Femur (tissue), 1 donor: ENCODE results near the gene EP400.

Experiments used
- DNase-seq: peaks from one replicate; pipeline ENCODE4 v3.0.0-alpha.2; 2017

Gene EP400

DNA sequence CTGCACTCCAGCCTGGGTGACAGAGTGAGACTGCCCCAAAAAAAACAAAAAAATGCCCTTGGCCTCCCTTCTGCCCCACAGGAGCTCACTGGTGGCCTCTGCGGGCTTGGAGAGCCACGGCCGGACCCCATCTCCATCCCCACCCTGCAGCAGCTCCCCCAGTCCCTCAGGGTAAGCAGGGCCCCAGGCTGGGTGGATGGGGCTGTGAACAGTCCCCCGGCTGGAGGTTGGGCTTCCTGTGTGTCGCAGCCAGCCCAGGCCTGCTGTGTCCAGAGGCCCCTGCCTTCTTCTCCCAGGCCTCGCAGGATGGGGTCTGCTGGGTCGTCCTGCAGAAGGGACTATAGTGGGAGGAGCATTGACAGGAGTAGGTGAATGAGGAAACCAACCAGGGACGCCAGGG lies 36.1 kb upstream of the EP400 start:
- DNase-seq = no peak

DNA sequence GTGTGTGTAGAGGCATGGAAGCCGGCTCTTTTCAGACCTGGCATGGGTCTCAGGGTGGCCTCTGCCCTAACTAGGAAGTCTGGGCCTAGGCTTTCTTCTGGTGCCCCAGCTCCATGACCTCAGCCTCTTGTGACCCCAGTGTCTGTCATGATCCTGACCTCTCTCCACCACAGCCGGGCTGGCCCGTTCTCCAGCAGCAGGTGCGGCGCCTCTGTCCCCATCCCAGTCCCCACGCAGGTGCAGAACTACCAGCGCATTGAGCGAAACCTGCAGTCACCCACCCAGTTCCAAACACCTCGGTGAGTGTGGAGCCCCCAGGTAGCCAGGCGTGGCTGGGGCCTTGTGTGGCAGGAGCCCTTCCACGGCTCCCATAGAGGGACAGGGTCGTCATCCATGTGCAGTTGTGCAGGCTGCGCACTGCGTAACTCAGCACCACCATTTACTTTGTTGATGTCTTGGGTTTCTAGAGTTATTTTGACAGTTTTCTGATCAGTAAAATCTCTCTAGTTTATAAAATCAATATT lies 35.5 kb upstream of the EP400 start:
- DNase-seq = no peak

DNA sequence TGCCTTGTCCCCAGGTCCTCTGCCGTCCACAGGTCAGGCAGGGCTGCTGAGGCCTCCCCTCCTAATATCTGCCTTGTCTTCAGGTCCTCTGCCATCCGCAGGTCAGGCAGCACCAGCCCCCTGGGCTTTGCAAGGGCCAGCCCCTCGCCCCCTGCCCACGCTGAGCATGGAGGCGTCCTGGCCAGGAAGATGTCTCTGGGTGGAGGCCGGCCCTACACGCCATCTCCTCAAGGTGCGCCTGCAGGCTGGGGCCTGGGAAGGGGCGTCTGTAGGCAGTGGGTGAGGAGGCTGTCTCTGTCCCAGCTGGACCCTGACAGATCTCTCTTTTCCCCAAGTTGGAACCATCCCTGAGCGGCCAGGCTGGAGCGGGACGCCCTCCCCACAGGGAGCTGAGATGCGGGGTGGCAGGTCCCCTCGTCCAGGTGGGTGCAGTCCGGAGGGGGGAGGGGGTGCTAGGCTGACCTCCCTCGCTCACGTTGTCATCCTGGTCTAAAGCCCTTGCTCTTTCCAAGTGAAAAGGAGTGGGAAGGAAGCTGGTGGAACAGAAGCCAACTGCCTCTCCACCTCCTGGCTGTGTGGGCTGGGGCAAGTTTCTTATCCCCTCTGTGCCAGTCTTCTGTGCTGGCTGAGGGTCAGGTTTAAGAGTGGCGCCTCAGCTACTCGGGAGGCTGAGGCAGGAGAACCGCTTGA lies 34.6 kb upstream of the EP400 start:
- DNase-seq = no peak

DNA sequence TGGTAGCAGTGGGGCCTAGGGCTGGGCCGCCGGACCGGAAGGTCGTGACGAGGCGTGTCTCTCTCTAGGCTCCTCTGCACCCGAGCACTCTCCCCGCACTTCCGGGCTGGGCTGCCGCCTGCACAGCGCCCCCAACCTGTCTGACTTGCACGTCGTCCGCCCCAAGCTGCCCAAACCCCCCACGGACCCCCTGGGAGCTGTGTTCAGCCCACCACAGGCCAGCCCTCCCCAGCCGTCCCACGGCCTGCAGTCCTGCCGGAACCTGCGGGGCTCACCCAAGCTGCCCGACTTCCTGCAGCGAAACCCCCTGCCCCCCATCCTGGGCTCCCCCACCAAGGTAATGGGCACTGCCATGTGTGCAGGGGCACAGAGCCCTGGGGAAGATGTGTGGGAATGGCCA lies 33.9 kb upstream of the EP400 start:
- DNase-seq = no peak

DNA sequence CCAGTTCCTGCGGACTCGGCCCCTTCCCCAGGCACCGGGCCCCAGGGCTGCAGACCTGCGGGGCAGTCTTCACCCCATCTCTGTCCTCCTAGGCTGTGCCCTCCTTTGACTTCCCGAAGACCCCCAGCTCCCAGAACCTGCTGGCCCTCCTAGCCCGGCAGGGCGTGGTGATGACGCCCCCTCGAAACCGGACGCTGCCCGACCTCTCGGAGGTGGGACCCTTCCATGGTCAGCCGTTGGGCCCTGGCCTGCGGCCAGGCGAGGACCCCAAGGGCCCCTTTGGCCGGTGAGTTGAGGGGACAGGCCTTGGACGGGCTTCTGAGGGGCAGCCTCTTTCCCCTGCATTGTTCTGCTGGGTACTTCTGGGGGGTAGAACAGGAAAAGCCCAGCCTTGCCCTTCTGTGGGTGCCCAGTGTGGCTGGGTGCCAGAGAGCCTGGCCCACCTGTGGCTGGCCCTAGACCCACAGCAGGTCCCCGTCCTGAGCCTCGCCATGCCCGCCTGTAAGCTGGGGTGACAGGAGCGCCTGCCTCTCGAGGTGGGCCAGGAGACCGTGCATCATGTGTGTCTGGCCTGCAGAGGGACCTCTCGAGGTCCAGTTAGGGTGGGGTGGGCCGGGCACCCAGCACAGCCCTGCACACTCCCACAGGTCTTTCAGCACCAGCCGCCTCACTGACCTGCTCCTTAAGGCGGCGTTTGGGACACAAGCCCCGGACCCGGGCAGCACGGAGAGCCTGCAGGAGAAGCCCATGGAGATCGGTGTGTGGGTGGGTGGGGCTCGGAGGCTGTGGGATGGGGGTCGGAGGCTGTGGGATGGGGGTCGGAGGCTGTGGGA lies 33.2 kb upstream of the EP400 start:
- DNase-seq = no peak

DNA sequence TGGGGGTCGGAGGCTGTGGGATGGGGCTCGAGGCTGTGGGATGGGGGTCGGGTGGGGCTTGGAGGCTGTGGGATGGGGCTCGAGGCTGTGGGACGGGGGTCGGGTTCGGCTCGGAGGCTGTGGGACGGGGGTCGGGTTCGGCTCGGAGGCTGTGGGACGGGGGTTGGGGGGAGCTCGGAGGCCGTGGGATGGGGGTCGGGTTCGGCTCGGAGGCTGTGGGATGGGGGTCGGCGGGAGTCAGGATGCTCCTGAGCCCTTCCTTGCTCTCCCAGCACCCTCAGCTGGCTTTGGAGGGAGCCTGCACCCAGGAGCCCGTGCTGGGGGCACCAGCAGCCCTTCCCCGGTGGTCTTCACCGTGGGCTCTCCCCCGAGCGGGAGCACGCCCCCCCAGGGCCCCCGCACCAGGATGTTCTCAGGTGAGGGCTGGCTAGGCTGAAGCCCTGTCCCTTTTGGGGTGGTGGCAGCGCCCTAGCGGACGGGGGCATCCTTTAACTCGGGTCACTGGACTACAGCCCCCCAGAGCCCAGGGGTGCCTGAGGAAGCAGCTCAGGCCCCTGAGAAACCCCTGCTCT lies 32.5 kb upstream of the EP400 start:
- no peak for DNase-seq

DNA sequence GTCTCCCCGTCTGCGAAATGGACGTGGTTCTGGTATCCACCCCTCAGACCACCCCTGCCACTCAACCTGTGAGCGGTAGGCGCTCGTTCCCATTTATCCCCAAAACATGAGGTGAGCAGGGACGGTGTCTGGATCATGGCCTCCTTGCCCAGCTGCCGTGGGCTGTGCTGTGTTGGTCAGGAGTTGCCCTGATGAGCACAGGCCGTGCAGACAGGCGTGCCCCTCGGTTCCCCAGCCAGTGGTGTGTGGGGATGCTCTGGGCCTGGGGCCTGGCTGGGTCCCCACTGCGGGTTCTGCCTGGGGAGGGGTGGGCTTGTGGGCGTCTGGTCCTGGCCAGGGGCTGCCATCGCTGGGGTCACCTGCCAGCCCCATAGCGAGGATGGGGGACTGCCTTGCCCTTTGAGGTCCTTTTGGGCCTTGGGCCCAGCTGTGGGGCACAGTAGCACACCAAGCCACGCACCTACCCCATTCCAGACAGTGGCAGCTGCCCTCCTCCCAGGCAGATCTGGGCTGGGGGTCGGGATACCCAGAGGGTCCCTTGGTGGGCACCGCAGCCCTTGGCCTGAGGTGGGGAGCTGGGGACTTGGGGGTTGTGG lies 31.9 kb upstream of the EP400 start:
- no peak for DNase-seq

DNA sequence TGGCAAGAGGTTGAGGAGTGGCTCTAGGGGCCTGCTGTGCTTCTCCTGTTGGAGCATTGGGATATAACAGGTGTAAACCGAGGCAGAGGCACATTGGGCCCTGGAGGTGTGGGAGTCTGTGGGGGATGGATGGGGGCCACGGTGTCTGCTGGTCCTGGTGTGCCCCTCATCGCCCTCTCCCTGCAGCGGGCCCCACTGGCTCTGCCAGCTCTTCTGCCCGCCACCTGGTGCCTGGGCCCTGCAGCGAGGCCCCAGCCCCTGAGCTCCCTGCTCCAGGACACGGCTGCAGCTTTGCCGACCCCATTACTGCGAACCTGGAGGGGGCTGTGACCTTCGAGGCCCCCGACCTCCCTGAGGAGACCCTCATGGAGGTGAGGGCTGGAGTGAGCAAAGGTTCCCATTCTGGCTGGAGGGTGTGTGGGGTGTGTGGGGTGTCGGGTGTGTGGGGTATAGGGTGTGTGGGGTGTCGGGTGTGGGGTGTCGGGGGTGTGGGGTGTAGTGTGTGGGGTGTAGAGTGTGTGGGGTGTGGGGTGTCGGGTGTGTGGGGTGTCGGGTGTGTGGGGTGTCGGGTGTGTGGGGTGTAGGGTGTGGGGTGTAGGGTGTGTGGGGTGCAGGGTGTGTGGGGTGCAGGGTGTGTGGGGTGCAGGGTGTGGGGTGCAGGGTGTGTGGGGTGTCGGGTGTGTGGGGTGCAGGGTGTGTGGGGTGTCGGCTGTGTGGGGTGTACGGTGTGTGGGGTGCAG lies 31.3 kb upstream of the EP400 start:
- DNase-seq = no peak

DNA sequence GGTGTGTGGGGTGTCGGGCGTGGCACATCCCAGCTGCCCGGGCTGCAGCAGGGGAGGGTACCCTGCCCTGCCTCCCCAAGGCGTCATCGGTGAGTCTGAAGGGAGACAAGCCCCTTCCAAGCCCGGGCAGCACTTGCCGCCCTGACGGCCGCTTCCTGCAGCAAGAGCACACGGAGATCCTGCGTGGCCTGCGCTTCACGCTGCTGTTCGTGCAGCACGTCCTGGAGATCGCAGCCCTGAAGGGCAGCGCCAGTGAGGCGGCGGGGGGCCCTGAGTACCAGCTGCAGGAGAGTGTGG lies 30.7 kb upstream of the EP400 start:
- no peak for DNase-seq

DNA sequence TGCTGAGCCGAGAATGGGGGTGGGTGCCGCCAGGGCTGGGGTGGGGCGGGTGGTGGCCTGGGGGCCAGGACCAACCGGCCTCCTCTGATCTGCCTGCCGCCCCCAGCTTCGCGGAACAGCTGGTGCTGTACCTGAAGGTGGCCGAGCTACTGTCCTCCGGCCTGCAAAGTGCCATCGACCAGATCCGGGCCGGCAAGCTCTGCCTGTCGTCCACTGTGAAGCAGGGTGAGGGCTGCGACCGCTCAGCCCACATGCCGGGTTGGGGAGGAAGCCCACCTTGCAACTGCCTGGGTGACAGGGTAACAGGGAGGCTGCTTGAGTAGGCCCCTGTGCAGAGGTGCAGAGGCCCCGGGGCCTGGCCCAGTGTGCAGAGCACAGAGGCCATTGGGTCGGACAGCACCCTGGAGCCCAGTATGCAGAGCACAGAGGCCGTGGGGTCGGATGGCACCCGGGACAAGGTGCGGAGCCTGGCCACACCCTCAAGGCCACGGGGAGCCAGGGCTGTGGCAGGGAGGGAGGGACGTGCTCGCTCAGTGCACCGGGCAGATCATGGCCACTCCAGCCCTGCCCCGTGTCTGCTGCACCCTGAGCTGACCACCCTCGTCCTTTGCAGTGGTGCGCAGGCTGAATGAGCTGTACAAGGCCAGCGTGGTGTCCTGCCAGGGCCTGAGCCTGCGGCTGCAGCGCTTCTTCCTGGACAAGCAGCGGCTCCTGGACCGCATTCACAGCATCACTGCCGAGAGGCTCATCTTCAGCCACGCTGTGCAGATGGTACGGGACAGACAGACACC lies 30.2 kb upstream of the EP400 start:
- DNase-seq = no peak

DNA sequence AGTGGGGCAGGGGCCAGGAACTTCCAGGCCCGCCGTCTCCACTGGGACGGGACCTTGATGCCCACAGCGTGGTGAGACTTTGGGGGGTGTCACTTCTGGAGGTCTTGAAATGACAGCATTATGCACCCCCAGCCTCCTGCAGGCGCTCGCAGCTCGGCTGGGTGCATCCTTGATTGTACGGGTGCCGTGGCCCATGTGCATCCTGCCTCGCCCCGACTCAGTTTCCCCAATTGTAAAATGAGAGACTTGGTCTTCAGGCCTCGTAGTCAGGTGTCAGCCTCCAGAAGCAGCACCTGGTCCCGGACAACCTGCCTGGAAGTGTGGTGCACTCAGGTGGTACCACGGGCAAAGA lies 29.6 kb upstream of the EP400 start:
- DNase-seq = no peak

DNA sequence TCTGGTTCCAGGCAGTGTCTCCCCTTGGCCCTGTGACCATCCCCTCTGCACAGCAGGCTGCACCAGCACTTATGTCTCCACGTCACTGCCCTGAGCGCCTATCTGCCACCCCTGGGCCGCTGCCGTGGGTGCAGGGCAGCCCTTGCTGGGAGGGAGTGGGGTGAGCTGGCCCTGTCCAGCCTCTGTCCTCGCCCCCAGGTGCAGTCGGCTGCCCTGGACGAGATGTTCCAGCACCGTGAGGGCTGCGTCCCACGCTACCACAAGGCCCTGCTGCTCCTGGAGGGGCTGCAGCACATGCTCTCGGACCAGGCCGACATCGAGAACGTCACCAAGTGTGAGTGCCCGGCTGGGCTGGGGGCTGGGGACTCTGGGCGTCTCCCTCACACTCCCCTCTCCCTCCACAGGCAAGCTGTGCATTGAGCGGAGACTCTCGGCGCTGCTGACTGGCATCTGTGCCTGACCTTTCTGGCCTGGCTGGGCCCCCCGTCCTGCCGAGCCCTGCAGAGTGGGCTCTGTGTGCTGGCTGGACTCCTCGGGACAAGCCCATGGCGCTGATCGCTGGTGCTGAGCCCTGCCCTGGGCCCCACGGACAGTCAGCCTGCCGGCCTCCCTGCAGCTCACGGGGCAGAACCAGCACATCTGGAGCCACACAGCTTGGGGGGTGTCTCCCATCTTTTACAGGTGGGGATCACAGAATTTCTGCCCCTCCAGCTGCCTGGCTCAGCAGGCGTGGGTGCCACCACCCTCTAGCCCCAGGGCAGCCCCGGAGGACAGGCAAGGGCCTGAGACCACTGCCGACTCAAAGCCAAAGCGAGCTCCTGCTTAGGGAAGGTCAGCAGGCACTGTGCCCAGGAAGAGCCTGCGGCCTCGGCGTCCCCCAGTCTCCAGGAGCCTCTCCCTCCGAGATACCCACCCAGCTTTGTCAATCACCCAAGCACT lies 28.6 kb upstream of the EP400 start:
- DNase-seq = no peak

DNA sequence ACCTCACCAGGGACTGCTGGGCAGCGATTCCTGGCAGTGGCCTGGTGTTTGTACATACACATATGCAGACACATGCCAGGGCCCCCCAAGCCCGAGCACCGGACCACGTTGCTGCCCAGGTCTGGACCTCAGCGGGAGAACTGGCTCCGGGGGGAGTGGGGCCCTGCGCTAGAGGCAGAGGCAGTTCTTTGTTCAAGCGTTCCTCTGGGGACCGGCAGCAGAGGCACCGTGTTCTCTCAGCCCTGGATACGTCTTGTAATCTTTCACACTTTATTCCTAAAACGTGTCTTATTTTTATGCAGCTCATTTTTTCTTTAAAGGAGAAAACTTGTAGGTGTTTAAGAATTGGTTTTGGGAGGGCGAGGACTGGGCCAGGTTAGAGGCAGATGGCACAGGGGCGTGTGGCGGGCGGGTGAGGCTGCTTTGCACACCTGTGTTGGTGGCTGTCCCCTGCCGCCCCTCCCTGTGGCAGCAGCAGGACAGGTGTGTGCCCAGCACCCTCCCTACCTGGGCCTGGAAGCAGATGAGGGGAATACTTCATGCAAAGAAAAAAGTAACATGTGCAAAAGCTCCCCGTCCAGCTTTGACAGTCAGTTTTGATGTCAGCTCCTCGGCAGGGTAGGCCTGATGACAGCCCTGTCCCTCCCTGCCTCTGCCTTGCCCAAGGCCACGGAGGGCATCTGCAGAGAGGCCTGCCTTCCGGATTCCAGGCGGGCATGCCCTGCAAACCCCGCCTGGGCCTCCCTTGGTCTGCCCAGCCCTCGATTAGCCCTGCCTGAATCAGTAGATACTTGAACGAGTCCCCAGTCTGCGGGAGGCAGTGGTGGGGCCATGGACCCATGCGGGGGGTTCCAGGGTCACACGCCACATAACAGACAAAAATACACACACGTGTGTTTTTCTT lies 27.6 kb upstream of the EP400 start:
- DNase-seq = no peak

DNA sequence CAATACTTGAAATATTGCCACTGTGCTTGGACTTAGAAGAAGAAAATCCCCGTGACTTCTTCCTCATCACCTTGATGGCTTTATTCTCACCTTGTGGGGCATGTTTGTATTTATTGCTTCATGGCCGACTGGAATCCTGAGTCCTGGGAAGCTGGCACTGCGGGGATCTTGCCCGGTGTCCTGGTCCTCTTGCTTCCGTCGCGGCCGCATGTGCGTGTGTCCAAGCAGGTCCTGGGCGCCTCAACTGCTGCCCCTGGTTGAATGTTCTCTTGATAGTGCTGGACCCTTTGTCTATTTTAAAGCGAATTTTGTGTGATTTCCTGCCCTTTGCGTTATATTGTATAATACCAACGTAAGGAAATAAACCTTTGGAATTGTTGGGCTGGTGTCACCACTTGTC lies 27.0 kb upstream of the EP400 start:
- no peak for DNase-seq

DNA sequence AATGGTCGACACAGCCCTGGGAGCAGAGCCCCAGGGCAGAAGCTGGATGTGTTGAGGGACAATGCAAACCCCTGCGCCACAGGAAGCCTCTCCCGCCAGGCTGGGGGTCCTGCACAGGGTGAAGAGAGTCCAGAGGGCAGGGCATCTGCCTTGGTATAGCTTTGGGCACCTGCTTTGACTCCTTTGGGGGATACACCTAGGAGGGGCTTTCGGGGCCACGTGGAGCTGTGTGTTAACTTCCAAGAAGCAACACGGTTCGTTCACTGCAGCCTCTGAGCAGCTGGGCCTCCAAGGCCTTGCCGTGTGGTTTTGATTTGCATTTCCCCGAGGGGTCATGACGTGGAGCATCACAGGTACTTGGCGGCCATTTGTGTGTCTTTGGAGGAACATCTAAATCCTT lies 26.5 kb upstream of the EP400 start:
- no peak for DNase-seq

DNA sequence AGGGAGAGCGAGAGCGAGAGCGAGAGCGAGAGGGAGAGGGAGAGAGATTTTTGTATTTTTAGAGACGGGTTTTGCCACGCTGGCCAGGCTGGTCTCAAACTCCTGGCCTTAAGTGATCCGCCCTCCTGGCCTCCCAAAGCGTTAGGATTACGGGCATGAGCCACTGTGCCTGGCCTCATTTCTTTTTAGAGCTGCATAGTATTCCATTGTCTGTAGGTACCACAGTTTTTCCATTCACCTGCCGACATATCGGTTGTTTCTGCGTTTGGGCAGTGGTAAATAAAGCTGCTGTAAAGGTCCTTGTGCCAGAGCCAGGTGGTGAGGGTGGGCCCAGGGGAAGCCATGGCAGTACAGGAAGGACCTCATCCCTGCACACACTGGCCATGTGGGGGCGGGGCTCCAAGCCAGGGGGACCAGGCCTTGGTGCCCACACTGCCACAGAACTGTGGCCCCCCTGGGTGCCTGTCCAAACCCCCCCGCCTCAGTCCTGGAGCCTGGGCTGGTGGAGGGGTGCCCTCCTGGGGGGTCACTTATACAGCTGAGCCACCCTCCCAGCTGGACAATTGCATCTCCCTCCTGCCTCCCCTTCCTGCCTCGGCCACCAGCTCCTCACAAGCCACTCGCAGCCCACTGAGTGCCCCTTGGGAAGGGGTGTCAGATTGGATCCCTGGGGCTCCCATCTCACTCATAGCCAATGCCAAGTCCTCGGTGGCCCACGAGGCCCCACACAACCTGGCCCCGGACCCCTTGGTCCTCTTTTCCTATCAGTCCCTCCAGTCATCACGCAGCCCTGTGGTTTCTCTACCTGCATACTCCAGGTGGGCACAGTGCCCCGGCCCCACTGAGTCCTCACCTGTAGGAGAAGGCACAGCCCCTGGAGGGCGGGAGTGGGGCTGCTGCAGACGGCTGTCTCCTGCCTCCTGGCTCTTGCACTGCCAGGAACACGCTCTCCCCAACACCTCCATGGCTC lies 22.3 kb upstream of the EP400 start:
- DNase-seq = no peak

DNA sequence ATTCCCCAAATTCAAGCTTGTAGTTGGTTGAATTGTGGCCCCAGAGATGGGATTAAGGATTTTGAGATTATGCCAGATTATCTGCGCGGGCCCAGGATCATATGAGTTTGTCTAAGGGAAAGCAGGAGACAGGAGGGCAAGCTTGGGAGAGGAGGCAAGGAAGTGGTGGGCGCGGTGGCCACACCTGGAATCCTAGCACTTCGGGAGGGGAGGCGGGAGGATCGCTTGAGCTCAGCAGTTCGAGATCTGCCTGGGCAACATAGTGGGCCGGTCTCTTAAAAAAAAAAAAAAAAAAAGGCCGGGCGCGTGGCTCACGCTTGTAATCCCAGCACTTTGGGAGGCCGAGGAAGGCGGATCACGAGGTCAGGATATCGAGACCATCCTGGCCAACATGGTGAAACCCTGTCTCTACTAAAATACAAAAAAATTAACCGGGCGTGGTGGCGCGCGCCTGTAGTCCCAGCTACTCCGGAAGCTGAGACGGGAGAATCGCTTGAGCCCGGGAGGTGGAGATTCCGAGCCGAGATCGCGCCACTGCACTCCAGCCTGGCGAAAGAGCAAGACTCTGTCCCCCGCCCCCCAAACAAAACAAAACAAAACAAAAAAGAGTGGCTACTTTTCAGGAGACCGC lies 21.5 kb upstream of the EP400 start:
- no peak for DNase-seq
